ENCODE data around the gene SIRT1. TPM values are rescaled to one million over a fixed set of nuclear protein-coding genes. Genes with fewer than 3 reads are reported as not detected.

Gene SIRT1
- total and polyA plus RNA-seq, 2 of the 8 experiments (the other 6 are each of a cell fraction or from before 2014, with no cell fraction given): 22.6 to 70.9 TPM

GRCh38 chr10:67959839-67960476 is 75.5 kb downstream of the SIRT1 start (continued):
- TF ChIP-seq, protein P1, sequence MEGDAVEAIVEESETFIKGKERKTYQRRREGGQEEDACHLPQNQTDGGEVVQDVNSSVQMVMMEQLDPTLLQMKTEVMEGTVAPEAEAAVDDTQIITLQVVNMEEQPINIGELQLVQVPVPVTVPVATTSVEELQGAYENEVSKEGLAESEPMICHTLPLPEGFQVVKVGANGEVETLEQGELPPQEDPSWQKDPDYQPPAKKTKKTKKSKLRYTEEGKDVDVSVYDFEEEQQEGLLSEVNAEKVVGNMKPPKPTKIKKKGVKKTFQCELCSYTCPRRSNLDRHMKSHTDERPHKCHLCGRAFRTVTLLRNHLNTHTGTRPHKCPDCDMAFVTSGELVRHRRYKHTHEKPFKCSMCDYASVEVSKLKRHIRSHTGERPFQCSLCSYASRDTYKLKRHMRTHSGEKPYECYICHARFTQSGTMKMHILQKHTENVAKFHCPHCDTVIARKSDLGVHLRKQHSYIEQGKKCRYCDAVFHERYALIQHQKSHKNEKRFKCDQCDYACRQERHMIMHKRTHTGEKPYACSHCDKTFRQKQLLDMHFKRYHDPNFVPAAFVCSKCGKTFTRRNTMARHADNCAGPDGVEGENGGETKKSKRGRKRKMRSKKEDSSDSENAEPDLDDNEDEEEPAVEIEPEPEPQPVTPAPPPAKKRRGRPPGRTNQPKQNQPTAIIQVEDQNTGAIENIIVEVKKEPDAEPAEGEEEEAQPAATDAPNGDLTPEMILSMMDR (IDR thresholded peaks at IDR 0.05; ENCODE audit: control extremely low read depth in 1 of 3, insufficient read depth in 1 of 3, low read depth in 1 of 3, low read length in 3 of 3): no peak

Measured in H1 (cell line).